ENCODE data around the gene NT5C3B.

GRCh38 chr17:41860254-41860931 is 24.4 kb upstream of the NT5C3B start:
- TF ChIP-seq, protein P1, sequence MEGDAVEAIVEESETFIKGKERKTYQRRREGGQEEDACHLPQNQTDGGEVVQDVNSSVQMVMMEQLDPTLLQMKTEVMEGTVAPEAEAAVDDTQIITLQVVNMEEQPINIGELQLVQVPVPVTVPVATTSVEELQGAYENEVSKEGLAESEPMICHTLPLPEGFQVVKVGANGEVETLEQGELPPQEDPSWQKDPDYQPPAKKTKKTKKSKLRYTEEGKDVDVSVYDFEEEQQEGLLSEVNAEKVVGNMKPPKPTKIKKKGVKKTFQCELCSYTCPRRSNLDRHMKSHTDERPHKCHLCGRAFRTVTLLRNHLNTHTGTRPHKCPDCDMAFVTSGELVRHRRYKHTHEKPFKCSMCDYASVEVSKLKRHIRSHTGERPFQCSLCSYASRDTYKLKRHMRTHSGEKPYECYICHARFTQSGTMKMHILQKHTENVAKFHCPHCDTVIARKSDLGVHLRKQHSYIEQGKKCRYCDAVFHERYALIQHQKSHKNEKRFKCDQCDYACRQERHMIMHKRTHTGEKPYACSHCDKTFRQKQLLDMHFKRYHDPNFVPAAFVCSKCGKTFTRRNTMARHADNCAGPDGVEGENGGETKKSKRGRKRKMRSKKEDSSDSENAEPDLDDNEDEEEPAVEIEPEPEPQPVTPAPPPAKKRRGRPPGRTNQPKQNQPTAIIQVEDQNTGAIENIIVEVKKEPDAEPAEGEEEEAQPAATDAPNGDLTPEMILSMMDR (IDR thresholded peaks at IDR 0.05; ENCODE audit: insufficient read depth, low read length, poor library complexity, severe bottlenecking): no peak
- TF ChIP-seq EZH2phosphoT487 (conservative IDR thresholded peaks at IDR 0.05; ENCODE audit: low read length): no peak
